ENCODE results near the gene EPHA3.

EPHA3 gene

DNA sequence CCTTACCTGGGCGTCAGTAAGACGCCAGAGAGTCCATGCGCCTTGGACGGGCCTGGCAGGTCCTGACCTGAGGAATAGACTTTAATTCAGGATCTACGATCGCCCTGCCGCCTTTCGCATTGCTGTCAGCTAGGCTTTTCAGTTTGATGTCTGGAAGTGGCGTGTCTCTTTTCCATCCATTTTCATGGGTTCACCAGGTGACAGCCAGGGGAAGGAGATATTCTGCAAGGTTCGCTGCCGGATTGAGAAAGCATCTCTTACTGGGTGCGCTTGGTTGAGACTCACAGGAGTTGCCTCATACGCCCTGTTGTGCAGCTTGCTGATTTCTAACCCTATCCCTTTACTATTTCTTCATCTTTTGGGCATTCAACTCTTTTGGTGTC lies 7.4 kb downstream of the EPHA3 start:
- Histone ChIP-seq H3K27ac (ENCODE audit: extremely low read depth, low read depth, low read length) (peak overlapping the region; percentile 87; the same call in 1 of the 2 replicates), H3K4me3 (ENCODE audit: low read depth, low read length) (peak overlapping the region; percentile 65), H3K4me1 (ENCODE audit: control insufficient read depth, insufficient read depth, low read length) (peaks cover 11% of the 10 kb centered on the region; the same call in 1 of the 2 replicates), H3K9me3 (ENCODE audit: control insufficient read depth, insufficient read depth, low read depth, low read length) (no peaks in the 10 kb centered on the region), H3K36me3 (ENCODE audit: control insufficient read depth in 2 of 2, insufficient read depth in 1 of 2, low read length in 2 of 2) (no peaks in the 10 kb centered on the region)
- POLR2A ChIA-PET: no interaction called here
- CTCF ChIA-PET: interaction anchor here (0.6 to 0.7 kb wide), 2 partner anchors 217 to 363 kb away, joined by 3 read pairs; no protein-coding TSS in a partner anchor
- no peak for TF ChIP-seq ZSCAN5A (tag by site-specific recombination; IDR thresholded peaks at IDR 0.05)
- no peak for TF ChIP-seq ZNF148 (tag by site-specific recombination; IDR thresholded peaks at IDR 0.05; ENCODE audit: borderline replicate concordance)
- peak; percentile 68; the same call in 1 of the 2 replicates for TF ChIP-seq ZBTB17 (tag by site-specific recombination; IDR thresholded peaks at IDR 0.05)
- TF ChIP-seq ZBTB20 (tag by site-specific recombination; IDR thresholded peaks at IDR 0.05): 0 out of 2 replicates have a peak, but pooled peaks have one; percentile 29

GRCh38 chr3:89116476-89116875 lies 9.1 kb downstream of the EPHA3 start:
- Histone ChIP-seq H3K4me1 (ENCODE audit: control insufficient read depth, insufficient read depth, low read length) (peaks cover 11% of the 10 kb centered on the region; the same call in 1 of the 2 replicates), H3K4me3 (ENCODE audit: low read depth, low read length) (no peak overlapping the region), H3K27ac (ENCODE audit: extremely low read depth, low read depth, low read length) (no peak overlapping the region), H3K9me3 (ENCODE audit: control insufficient read depth, insufficient read depth, low read depth, low read length) (no peaks in the 10 kb centered on the region), H3K36me3 (ENCODE audit: control insufficient read depth in 2 of 2, insufficient read depth in 1 of 2, low read length in 2 of 2) (no peaks in the 10 kb centered on the region)
- POLR2A ChIA-PET: no interaction called here
- TF ChIP-seq WT1 (tag by site-specific recombination; IDR thresholded peaks at IDR 0.05) (no peak), ZNF148 (tag by site-specific recombination; IDR thresholded peaks at IDR 0.05; ENCODE audit: borderline replicate concordance) (no peak), ZNF664 (tag by site-specific recombination; IDR thresholded peaks at IDR 0.05) (no peak), SETDB1 (IDR thresholded peaks at IDR 0.05; ENCODE audit: insufficient read length, low read length) (no peak), ZNF549 (tag by site-specific recombination; IDR thresholded peaks at IDR 0.05) (no peak), ZNF571 (tag by site-specific recombination; IDR thresholded peaks at IDR 0.05) (no peak), MZF1 (tag by site-specific recombination; IDR thresholded peaks at IDR 0.05; ENCODE audit: borderline replicate concordance) (no peak), SP7 (tag by site-specific recombination; IDR thresholded peaks at IDR 0.05) (no peak), GLI4 (tag by site-specific recombination; IDR thresholded peaks at IDR 0.05) (no peak), GLI2 (tag by site-specific recombination; IDR thresholded peaks at IDR 0.05; ENCODE audit: borderline replicate concordance, low read depth) (no peak), ZNF266 (tag by site-specific recombination; IDR thresholded peaks at IDR 0.05; ENCODE audit: low read depth) (no peak), ZNF677 (tag by site-specific recombination; IDR thresholded peaks at IDR 0.05) (no peak), ZSCAN16 (tag by site-specific recombination; IDR thresholded peaks at IDR 0.05) (no peak), OSR2 (tag by site-specific recombination; IDR thresholded peaks at IDR 0.05) (no peak), ZNF514 (tag by site-specific recombination; IDR thresholded peaks at IDR 0.05) (no peak), ZNF654 (tag by site-specific recombination; IDR thresholded peaks at IDR 0.05; ENCODE audit: low read depth) (no peak), ZNF175 (tag by site-specific recombination; IDR thresholded peaks at IDR 0.05) (no peak), ATF2 (tag by site-specific recombination; IDR thresholded peaks at IDR 0.05; ENCODE audit: low read depth) (no peak)
- TF ChIP-seq, protein P1, sequence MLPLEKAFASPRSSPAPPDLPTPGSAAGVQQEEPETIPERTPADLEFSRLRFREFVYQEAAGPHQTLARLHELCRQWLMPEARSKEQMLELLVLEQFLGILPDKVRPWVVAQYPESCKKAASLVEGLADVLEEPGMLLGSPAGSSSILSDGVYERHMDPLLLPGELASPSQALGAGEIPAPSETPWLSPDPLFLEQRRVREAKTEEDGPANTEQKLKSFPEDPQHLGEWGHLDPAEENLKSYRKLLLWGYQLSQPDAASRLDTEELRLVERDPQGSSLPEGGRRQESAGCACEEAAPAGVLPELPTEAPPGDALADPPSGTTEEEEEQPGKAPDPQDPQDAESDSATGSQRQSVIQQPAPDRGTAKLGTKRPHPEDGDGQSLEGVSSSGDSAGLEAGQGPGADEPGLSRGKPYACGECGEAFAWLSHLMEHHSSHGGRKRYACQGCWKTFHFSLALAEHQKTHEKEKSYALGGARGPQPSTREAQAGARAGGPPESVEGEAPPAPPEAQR (tag by site-specific recombination; IDR thresholded peaks at IDR 0.05): no peak
- TF ChIP-seq, protein P2, sequence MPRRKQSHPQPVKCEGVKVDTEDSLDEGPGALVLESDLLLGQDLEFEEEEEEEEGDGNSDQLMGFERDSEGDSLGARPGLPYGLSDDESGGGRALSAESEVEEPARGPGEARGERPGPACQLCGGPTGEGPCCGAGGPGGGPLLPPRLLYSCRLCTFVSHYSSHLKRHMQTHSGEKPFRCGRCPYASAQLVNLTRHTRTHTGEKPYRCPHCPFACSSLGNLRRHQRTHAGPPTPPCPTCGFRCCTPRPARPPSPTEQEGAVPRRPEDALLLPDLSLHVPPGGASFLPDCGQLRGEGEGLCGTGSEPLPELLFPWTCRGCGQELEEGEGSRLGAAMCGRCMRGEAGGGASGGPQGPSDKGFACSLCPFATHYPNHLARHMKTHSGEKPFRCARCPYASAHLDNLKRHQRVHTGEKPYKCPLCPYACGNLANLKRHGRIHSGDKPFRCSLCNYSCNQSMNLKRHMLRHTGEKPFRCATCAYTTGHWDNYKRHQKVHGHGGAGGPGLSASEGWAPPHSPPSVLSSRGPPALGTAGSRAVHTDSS (tag by site-specific recombination; IDR thresholded peaks at IDR 0.05): no peak
- CTCF ChIA-PET: interaction anchor here (0.7 to 1.4 kb wide), 2 partner anchors 350 to 897 kb away, joined by 3 read pairs; no protein-coding TSS in a partner anchor
